K562 (cell line): ENCODE results near the gene CORO2A. TPM values are rescaled to one million over a fixed set of nuclear protein-coding genes. Genes with fewer than 3 reads are reported as not detected.
A peak's percentile ranks its signal among the peaks of the same experiment; 100 is the strongest.

Experiments used
- ATAC-seq: fragments of 200-7000 bp; cut with Tn5 transposase; 3 replicates; pipeline ENCODE4 v1.9.1; 2020; ENCODE audit warnings: moderate library complexity
- BruUV-seq: library from RNA; stranded (reverse); fragments of 400-500 nt; replicated peaks from 2 replicates; lab custom pipeline; 2021; lab: Mats Ljungman, UMichigan
- CTCF ChIA-PET: fragments of 300-600 bp; formaldehyde crosslinking; extraction: SDS; loops from one replicate; lab custom pipeline; 2021; ENCODE audit warnings: low intra/inter-chr PET ratio; lab: Yijun Ruan, JAX
- POLR2A ChIA-PET: fragments of 300-600, 350-650 bp; sonication (Branson Sonifier 250); formaldehyde crosslinking; extraction: SDS; loops from one replicate; lab custom pipeline; 2021; ENCODE audit warnings: antibody characterized with exemption, inconsistent platforms; lab: Yijun Ruan, JAX
- DNase-seq, 4 experiments: peaks; one replicate each; pipeline versions ENCODE4 v3.0.0 to v3.0.0-alpha.2; 2011 to 2018; ENCODE audit warnings: low spot score in 3 of 4, mixed read lengths in 3 of 4; ENCODE audit errors: extremely low read depth in 1 of 4
- FAIRE-seq: peaks from 2 replicates; lab custom pipeline; 2011; peaks lifted over from hg19 to GRCh38; lab: Jason Lieb, UNC
- H2AFZ ChIP-seq: 2 replicates; pipeline ENCODE4 v1.6.0; 2011; ENCODE audit warnings: low read depth, low read length, control low read depth, inconsistent platforms
- H3K27ac ChIP-seq: fragments of 200-600 bp; 3 replicates; pipeline ENCODE4 v1.8.0; 2011; ENCODE audit warnings: low read depth, mild to moderate bottlenecking, control low read depth, inconsistent platforms, low read length, moderate library complexity, mixed read lengths; ENCODE audit errors: extremely low read depth
- H3K27me3 ChIP-seq, 2 experiments: fragments of 300-600 bp in 1 of 2; 2 replicates in 1 of 2; 3 replicates in 1 of 2; pipeline versions ENCODE4 v1.6.0 to v1.8.0; 2011; ENCODE audit warnings: inconsistent platforms in 2 of 2, low read length in 2 of 2, mild to moderate bottlenecking in 1 of 2, mixed read lengths in 1 of 2, moderate library complexity in 1 of 2; ENCODE audit not compliant: control insufficient read depth in 2 of 2, insufficient read depth in 2 of 2
- H3K36me3 ChIP-seq: fragments of 300-600 bp; 3 replicates; pipeline ENCODE4 v1.8.0; 2011; ENCODE audit warnings: mild to moderate bottlenecking, low read length, inconsistent platforms; ENCODE audit not compliant: control insufficient read depth, insufficient read depth
- H3K4me1 ChIP-seq, 2 experiments: fragments of 200-600 bp in 1 of 2; replicated peaks in 1 of 2; 2 replicates in 1 of 2; 3 replicates in 1 of 2; pipeline versions ENCODE4 v1.5.1 to v1.8.0; 2011; ENCODE audit warnings: inconsistent platforms in 2 of 2, low read length in 2 of 2, mild to moderate bottlenecking in 1 of 2, mixed read lengths in 1 of 2, moderate library complexity in 1 of 2; ENCODE audit not compliant: control insufficient read depth in 2 of 2, insufficient read depth in 2 of 2
- H3K4me2 ChIP-seq: 2 replicates; pipeline ENCODE4 v1.6.1; 2011; ENCODE audit warnings: low read length, control low read depth, inconsistent platforms, mixed read lengths; ENCODE audit not compliant: insufficient read depth
- H3K4me3 ChIP-seq: fragments of 200-600 bp; sonication (generic), shearing (Covaris generic); 2 replicates; pipeline ENCODE4 v1.5.1; 2016; ENCODE audit warnings: control low read depth, inconsistent platforms
- H3K79me2 ChIP-seq: fragments of 200-600 bp; 3 replicates; pipeline ENCODE4 v1.8.0; 2011; ENCODE audit warnings: low read length, inconsistent platforms; ENCODE audit not compliant: control insufficient read depth, insufficient read depth
- H3K9ac ChIP-seq, 2 experiments: 2 replicates each; pipeline versions ENCODE4 v1.6.0 to v1.6.1; 2011; ENCODE audit warnings: low read depth in 2 of 2, low read length in 2 of 2, control low read depth in 1 of 2, inconsistent platforms in 1 of 2, mild to moderate bottlenecking in 1 of 2, mixed read lengths in 1 of 2; ENCODE audit not compliant: insufficient read depth in 1 of 2
- H3K9me1 ChIP-seq: one replicate; pipeline ENCODE4 v1.6.0; 2011; ENCODE audit warnings: inconsistent platforms, mild to moderate bottlenecking, low read length, moderate library complexity; ENCODE audit not compliant: control insufficient read depth, insufficient read depth
- H3K9me3 ChIP-seq: replicated peaks from 2 replicates; pipeline ENCODE4 v1.5.1; 2011; ENCODE audit warnings: low read depth, low read length, inconsistent platforms; ENCODE audit not compliant: control insufficient read depth, insufficient read depth
- H4K20me1 ChIP-seq: replicated peaks from 2 replicates; pipeline ENCODE4 v1.6.1; 2011; ENCODE audit warnings: low read length, inconsistent platforms, mixed read lengths; ENCODE audit not compliant: control insufficient read depth, insufficient read depth
- BCOR ChIP-seq: fragments of 450-650 bp; IDR thresholded peaks from 2 replicates; pipeline ENCODE4 v1.6.1; 2016
- CHD2 ChIP-seq: IDR thresholded peaks from 2 replicates; pipeline ENCODE4 v1.6.1; 2011; ENCODE audit warnings: low read depth, low read length
- DDX20 ChIP-seq: fragments of 450-650 bp; IDR thresholded peaks from 2 replicates; pipeline ENCODE4 v1.6.1; 2016; ENCODE audit warnings: missing genetic modification characterization, low read depth, mild to moderate bottlenecking, missing compliant biosample characterization, moderate library complexity
- ESRRA ChIP-seq: fragments of 450-650 bp; IDR thresholded peaks from 2 replicates; pipeline ENCODE4 v1.6.1; 2014; ENCODE audit warnings: low read depth, mild to moderate bottlenecking, moderate library complexity, borderline replicate concordance
- FOSL1 ChIP-seq: fragments of 200-800 bp; sonication (Bioruptor generic); conservative IDR thresholded peaks from 2 replicates; pipeline ENCODE4 v1.6.1; 2016; ENCODE audit warnings: missing genetic modification characterization, missing compliant biosample characterization
- FOXJ2 ChIP-seq: fragments of 200-800 bp; sonication (Bioruptor generic); IDR thresholded peaks from 2 replicates; pipeline ENCODE4 v1.6.1; 2016; ENCODE audit warnings: missing genetic modification characterization, missing compliant biosample characterization
- HINFP ChIP-seq: fragments of 450-650 bp; conservative IDR thresholded peaks from 2 replicates; pipeline ENCODE4 v1.6.1; 2016; ENCODE audit warnings: missing genetic modification characterization, low read depth, mild to moderate bottlenecking, control low read depth, missing compliant biosample characterization
- HMGXB4 ChIP-seq: sonication (generic); formaldehyde crosslinking; IDR thresholded peaks from 2 replicates; pipeline ENCODE4 v1.8.1; 2023; ENCODE audit warnings: mild to moderate bottlenecking, missing genetic modification reagents
- MLLT1 ChIP-seq, 2 experiments: fragments of 450-650 bp; IDR thresholded peaks; 2 replicates each; pipeline ENCODE4 v1.6.1; 2016
- MTA1 ChIP-seq: fragments of 450-650 bp; IDR thresholded peaks from 2 replicates; pipeline ENCODE4 v1.6.1; 2017; ENCODE audit warnings: borderline replicate concordance
- MYC ChIP-seq, 2 experiments: fragments of 250-450 bp in 1 of 2; sonication (Bioruptor Pico) in 1 of 2; IDR thresholded peaks; 2 replicates each; pipeline versions ENCODE4 v1.5.1 to v1.6.1; 2012 to 2021; ENCODE audit warnings: low read depth in 2 of 2, borderline replicate concordance in 1 of 2, improper control_type of control experiment in 1 of 2, low read length in 1 of 2, mild to moderate bottlenecking in 1 of 2, moderate library complexity in 1 of 2
- SLC30A9 ChIP-seq: fragments of 250-450 bp; sonication (Bioruptor Pico); IDR thresholded peaks from 2 replicates; pipeline ENCODE4 v1.8.0; 2022; ENCODE audit warnings: mild to moderate bottlenecking, moderate library complexity
- SMAD3 ChIP-seq: fragments of 450-650 bp; formaldehyde crosslinking; conservative IDR thresholded peaks from 2 replicates; pipeline ENCODE4 v1.4.0; 2020; ENCODE audit warnings: mild to moderate bottlenecking
- SNAPC5 ChIP-seq: fragments of 250-450 bp; sonication (Bioruptor Pico); IDR thresholded peaks from 2 replicates; pipeline ENCODE4 v1.8.0; 2021; ENCODE audit warnings: moderate library complexity, mild to moderate bottlenecking, inconsistent platforms
- ZNF639 ChIP-seq, 2 experiments: fragments of 200-800 bp in 1 of 2; sonication (Bioruptor generic) in 1 of 2; sonication (generic) in 1 of 2; formaldehyde crosslinking in 1 of 2; IDR thresholded peaks in 1 of 2; conservative IDR thresholded peaks in 1 of 2; 2 replicates each; pipeline versions ENCODE4 v1.5.0 to v1.6.1; 2016 to 2020; ENCODE audit warnings: missing compliant biosample characterization in 1 of 2, missing genetic modification characterization in 1 of 2, missing genetic modification reagents in 1 of 2
- WGBS: fragments of 100-300 bp; shearing (Covaris generic); methylation state at CpG from one replicate; pipeline ENCODE4 v1.1.6; 2016; ENCODE audit warnings: low coverage, mixed read lengths; ENCODE audit not compliant: insufficient coverage; ENCODE audit errors: missing lambda C conversion rate; 5-methylcytosine and 5-hydroxymethylcytosine counted together
- in situ Hi-C: fragments of 300-500 bp; cut with MboI; formaldehyde crosslinking; loops from 4 replicates; pipeline ENCODE4 v1.15.0; 2018; ENCODE audit warnings: inconsistent platforms, mixed read lengths
- intact Hi-C: fragments of 100-400 bp; cut with micrococcal nuclease; formaldehyde crosslinking; loops from 2 replicates; pipeline ENCODE4 v1.14.2; 2022
- polyA plus RNA-seq, 8 experiments: library from polyadenylated mRNA; depleted of rRNA in 4 of 8; stranded (reverse) in 5 of 8; unstranded in 3 of 8; fragments of >200 nt; fragmentation: Nextera tagmentation in 2 of 8; fragmentation: Illumina TruSeq in 1 of 8; extraction: Ambion mirVana in 2 of 8; extraction: Trizol in 1 of 8; gene quantifications; 2 replicates each; pipeline versions ENCODE4 v1.2.1 to v1.2.3, GENCODE V29; 2011 to 2014; ENCODE audit warnings: inconsistent platforms in 1 of 8, missing spikeins in 1 of 8
- total RNA-seq, 7 experiments: library from RNA; depleted of rRNA in 6 of 7; stranded (reverse); fragments of >200 nt in 6 of 7; fragmentation: Illumina TruSeq in 2 of 7; extraction: Trizol in 2 of 7; gene quantifications; 2 replicates each; pipeline versions ENCODE4 v1.2.1 to v1.2.3, GENCODE V29; 2011 to 2021; ENCODE audit warnings: low replicate concordance in 1 of 7

CORO2A gene
- total and polyA plus RNA-seq, 9 of the 15 experiments (the other 6 are each of a cell fraction or from before 2014, with no cell fraction given): 9.5 to 26.6 (median 18.0) TPM

- BruUV-seq: no TSS peak
- Histone ChIP-seq H3K4me3 (no peak overlapping the region), H4K20me1 (no peaks in the 10 kb centered on the region), H3K27ac (peak overlapping the region; percentile 71; the same call in 1 of the 3 replicates), H3K9me3 (no peaks in the 10 kb centered on the region), H3K27me3 (no peaks in the 10 kb centered on the region), H3K9me1 (no peaks in the 10 kb centered on the region), H2AFZ (no peak overlapping the region), H3K9ac (peak overlapping the region; percentile 47 to 64; a peak in 1 of 4 replicates), H3K36me3 (peaks cover 4% of the 10 kb centered on the region; the same call in 1 of the 3 replicates), H3K4me1 (peaks cover 39 to 64% of the 10 kb centered on the region in 2 experiments), H3K4me2 (peak overlapping the region; percentile 64; the same call in 1 of the 2 replicates), H3K79me2 (peaks cover 80% of the 10 kb centered on the region)
- in situ Hi-C loops (no loop called here), intact Hi-C loops (no loop called here)
- CTCF ChIA-PET: no interaction called here
- WGBS: 49% methylated on average over 6 of the region's 6 CpGs
- DNase-seq: no peak
- ATAC-seq: no peak
- POLR2A ChIA-PET: interaction anchor here (0.7 to 1.4 kb wide), 4 partner anchors 9 to 19 kb away, joined by 3 to 6 read pairs (median 4); no protein-coding TSS in a partner anchor
- FAIRE-seq: no peak
- TF ChIP-seq MLLT1 (IDR thresholded peaks at IDR 0.05) (no peak), SLC30A9 (CRISPR knock-in tag) (no peak), FOSL1 (tag) (0 out of 2 replicates have a peak, but pooled peaks have one; percentile 22), HMGXB4 (no peak), MYC (IDR thresholded peaks at IDR 0.05; ENCODE audit: low read depth, low read length) (no peak), MYC (CRISPR knock-in tag; IDR thresholded peaks at IDR 0.05; ENCODE audit: borderline replicate concordance, low read depth) (no peak), ZNF639 (CRISPR knock-in tag; conservative IDR thresholded peaks at IDR 0.05 in 1 of 2, IDR thresholded peaks at IDR 0.05 in 1 of 2) (no peak), BCOR (0 out of 2 replicates have a peak, but pooled peaks have one; percentile 22), FOXJ2 (tag) (no peak), SNAPC5 (CRISPR knock-in tag) (no peak), CHD2 (no peak), ESRRA (no peak), MTA1 (no peak), DDX20 (tag) (no peak), SMAD3 (CRISPR knock-in tag) (no peak), HINFP (tag) (no peak)
These were observed 7.3 kb downstream of the CORO2A start for GRCh38 chr9:98185021-98185567.
